K562 (cell line): ENCODE results near the gene RAI2. TPM values are rescaled to one million over a fixed set of nuclear protein-coding genes. Genes with fewer than 3 reads are reported as not detected.

Source experiments
- BCOR ChIP-seq: fragments of 450-650 bp; IDR thresholded peaks from 2 replicates; pipeline ENCODE4 v1.6.1; 2016
- ESRRA ChIP-seq: fragments of 450-650 bp; IDR thresholded peaks from 2 replicates; pipeline ENCODE4 v1.6.1; 2014; ENCODE audit warnings: low read depth, mild to moderate bottlenecking, moderate library complexity, borderline replicate concordance
- FIP1L1 ChIP-seq: fragments of 200-400 bp; formaldehyde crosslinking; IDR thresholded peaks from 2 replicates; pipeline ENCODE4 v1.6.1; 2018; ENCODE audit warnings: mild to moderate bottlenecking, low read depth, low read length; ENCODE audit not compliant: poor library complexity, severe bottlenecking
- FOXA3 ChIP-seq, 2 experiments: fragments of 450-650 bp in 1 of 2; sonication (generic) in 1 of 2; formaldehyde crosslinking; IDR thresholded peaks in 1 of 2; conservative IDR thresholded peaks in 1 of 2; 2 replicates each; pipeline versions ENCODE4 v1.4.0 to v1.8.0; 2020 to 2022; ENCODE audit warnings: mild to moderate bottlenecking in 2 of 2, missing genetic modification reagents in 1 of 2
- FOXP1 ChIP-seq: sonication (generic); formaldehyde crosslinking; IDR thresholded peaks from 2 replicates; pipeline ENCODE4 v1.8.0; 2022; ENCODE audit warnings: mild to moderate bottlenecking, missing genetic modification reagents
- HBP1 ChIP-seq: fragments of 450-650 bp; formaldehyde crosslinking; IDR thresholded peaks from 2 replicates; pipeline ENCODE4 v1.4.0; 2022; ENCODE audit warnings: missing genetic modification characterization
- KDM2B ChIP-seq: fragments of 250-450 bp; sonication (Bioruptor Pico); IDR thresholded peaks from 2 replicates; pipeline ENCODE4 v1.8.0; 2021; ENCODE audit warnings: mild to moderate bottlenecking, moderate library complexity
- MAZ ChIP-seq, 2 experiments: fragments of 450-650 bp in 1 of 2; sonication (generic) in 1 of 2; formaldehyde crosslinking; IDR thresholded peaks in 1 of 2; conservative IDR thresholded peaks in 1 of 2; 2 replicates each; pipeline versions ENCODE4 v1.4.0 to v1.5.0; 2020; ENCODE audit warnings: mild to moderate bottlenecking in 1 of 2, missing genetic modification reagents in 1 of 2
- MCM5 ChIP-seq: fragments of 450-650 bp; IDR thresholded peaks from 2 replicates; pipeline ENCODE4 v1.6.1; 2016; ENCODE audit warnings: low read depth
- NFIC ChIP-seq: fragments of 450-650 bp; IDR thresholded peaks from 2 replicates; pipeline ENCODE4 v1.6.1; 2017; ENCODE audit warnings: mild to moderate bottlenecking, inconsistent platforms
- PHF20 ChIP-seq: fragments of 450-650 bp; IDR thresholded peaks from 2 replicates; pipeline ENCODE4 v1.6.1; 2018; ENCODE audit not compliant: partially characterized antibody
- U2AF1 ChIP-seq: fragments of 200-400 bp; formaldehyde crosslinking; optimal IDR thresholded peaks from 2 replicates; pipeline ENCODE3; 2017; ENCODE audit warnings: mild to moderate bottlenecking, low read depth, low read length, moderate library complexity
- polyA plus RNA-seq, 8 experiments: library from polyadenylated mRNA; depleted of rRNA in 4 of 8; stranded (reverse) in 5 of 8; unstranded in 3 of 8; fragments of >200 nt; fragmentation: Nextera tagmentation in 2 of 8; fragmentation: Illumina TruSeq in 1 of 8; extraction: Ambion mirVana in 2 of 8; extraction: Trizol in 1 of 8; gene quantifications; 2 replicates each; pipeline versions ENCODE4 v1.2.1 to v1.2.3, GENCODE V29; 2011 to 2014; ENCODE audit warnings: inconsistent platforms in 1 of 8, missing spikeins in 1 of 8
- total RNA-seq, 7 experiments: library from RNA; depleted of rRNA in 6 of 7; stranded (reverse); fragments of >200 nt in 6 of 7; fragmentation: Illumina TruSeq in 2 of 7; extraction: Trizol in 2 of 7; gene quantifications; 2 replicates each; pipeline versions ENCODE4 v1.2.1 to v1.2.3, GENCODE V29; 2011 to 2021; ENCODE audit warnings: low replicate concordance in 1 of 7
- TF ChIP-seq, protein P1 (sequence below): fragments of 450-650 bp; formaldehyde crosslinking; IDR thresholded peaks from 2 replicates; pipeline ENCODE4 v1.4.0; 2020; ENCODE audit warnings: mild to moderate bottlenecking, mixed read lengths
- TF ChIP-seq, protein P2 (sequence below): fragments of 250-450 bp; sonication (Bioruptor Pico); IDR thresholded peaks from 2 replicates; pipeline ENCODE4 v1.4.0; 2020
- TF ChIP-seq, protein P3 (sequence below): IDR thresholded peaks from 2 replicates; pipeline ENCODE4 v1.6.1; 2016; ENCODE audit warnings: missing genetic modification characterization, missing compliant biosample characterization

The RAI2 gene
- total and polyA plus RNA-seq, 9 of the 15 experiments (the other 6 are each of a cell fraction or from before 2014, with no cell fraction given): not detected

- TF ChIP-seq FOXA3 (CRISPR knock-in tag; conservative IDR thresholded peaks at IDR 0.05 in 1 of 2, IDR thresholded peaks at IDR 0.05 in 1 of 2) (no peak), MCM5 (no peak), PHF20 (no peak), FOXP1 (CRISPR knock-in tag) (no peak), KDM2B (CRISPR knock-in tag) (no peak), U2AF1 (no peak), MAZ (CRISPR knock-in tag; conservative IDR thresholded peaks at IDR 0.05 in 1 of 2, IDR thresholded peaks at IDR 0.05 in 1 of 2) (no peak), NFIC (no peak), HBP1 (CRISPR knock-in tag) (no peak), ESRRA (no peak), FIP1L1 (no peak), BCOR (no peak)
- TF ChIP-seq, protein P1, sequence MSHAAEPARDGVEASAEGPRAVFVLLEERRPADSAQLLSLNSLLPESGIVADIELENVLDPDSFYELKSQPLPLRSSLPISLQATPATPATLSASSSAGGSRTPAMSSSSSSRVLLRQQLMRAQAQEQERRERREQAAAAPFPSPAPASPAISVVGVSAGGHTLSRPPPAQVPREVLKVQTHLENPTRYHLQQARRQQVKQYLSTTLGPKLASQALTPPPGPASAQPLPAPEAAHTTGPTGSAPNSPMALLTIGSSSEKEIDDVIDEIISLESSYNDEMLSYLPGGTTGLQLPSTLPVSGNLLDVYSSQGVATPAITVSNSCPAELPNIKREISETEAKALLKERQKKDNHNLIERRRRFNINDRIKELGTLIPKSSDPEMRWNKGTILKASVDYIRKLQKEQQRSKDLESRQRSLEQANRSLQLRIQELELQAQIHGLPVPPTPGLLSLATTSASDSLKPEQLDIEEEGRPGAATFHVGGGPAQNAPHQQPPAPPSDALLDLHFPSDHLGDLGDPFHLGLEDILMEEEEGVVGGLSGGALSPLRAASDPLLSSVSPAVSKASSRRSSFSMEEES: no peak
- TF ChIP-seq, protein P2, sequence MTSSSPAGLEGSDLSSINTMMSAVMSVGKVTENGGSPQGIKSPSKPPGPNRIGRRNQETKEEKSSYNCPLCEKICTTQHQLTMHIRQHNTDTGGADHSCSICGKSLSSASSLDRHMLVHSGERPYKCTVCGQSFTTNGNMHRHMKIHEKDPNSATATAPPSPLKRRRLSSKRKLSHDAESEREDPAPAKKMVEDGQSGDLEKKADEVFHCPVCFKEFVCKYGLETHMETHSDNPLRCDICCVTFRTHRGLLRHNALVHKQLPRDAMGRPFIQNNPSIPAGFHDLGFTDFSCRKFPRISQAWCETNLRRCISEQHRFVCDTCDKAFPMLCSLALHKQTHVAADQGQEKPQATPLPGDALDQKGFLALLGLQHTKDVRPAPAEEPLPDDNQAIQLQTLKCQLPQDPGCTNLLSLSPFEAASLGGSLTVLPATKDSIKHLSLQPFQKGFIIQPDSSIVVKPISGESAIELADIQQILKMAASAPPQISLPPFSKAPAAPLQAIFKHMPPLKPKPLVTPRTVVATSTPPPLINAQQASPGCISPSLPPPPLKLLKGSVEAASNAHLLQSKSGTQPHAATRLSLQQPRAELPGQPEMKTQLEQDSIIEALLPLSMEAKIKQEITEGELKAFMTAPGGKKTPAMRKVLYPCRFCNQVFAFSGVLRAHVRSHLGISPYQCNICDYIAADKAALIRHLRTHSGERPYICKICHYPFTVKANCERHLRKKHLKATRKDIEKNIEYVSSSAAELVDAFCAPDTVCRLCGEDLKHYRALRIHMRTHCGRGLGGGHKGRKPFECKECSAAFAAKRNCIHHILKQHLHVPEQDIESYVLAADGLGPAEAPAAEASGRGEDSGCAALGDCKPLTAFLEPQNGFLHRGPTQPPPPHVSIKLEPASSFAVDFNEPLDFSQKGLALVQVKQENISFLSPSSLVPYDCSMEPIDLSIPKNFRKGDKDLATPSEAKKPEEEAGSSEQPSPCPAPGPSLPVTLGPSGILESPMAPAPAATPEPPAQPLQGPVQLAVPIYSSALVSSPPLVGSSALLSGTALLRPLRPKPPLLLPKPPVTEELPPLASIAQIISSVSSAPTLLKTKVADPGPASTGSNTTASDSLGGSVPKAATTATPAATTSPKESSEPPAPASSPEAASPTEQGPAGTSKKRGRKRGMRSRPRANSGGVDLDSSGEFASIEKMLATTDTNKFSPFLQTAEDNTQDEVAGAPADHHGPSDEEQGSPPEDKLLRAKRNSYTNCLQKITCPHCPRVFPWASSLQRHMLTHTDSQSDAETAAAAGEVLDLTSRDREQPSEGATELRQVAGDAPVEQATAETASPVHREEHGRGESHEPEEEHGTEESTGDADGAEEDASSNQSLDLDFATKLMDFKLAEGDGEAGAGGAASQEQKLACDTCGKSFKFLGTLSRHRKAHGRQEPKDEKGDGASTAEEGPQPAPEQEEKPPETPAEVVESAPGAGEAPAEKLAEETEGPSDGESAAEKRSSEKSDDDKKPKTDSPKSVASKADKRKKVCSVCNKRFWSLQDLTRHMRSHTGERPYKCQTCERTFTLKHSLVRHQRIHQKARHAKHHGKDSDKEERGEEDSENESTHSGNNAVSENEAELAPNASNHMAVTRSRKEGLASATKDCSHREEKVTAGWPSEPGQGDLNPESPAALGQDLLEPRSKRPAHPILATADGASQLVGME (CRISPR knock-in tag): no peak
- TF ChIP-seq, protein P3, sequence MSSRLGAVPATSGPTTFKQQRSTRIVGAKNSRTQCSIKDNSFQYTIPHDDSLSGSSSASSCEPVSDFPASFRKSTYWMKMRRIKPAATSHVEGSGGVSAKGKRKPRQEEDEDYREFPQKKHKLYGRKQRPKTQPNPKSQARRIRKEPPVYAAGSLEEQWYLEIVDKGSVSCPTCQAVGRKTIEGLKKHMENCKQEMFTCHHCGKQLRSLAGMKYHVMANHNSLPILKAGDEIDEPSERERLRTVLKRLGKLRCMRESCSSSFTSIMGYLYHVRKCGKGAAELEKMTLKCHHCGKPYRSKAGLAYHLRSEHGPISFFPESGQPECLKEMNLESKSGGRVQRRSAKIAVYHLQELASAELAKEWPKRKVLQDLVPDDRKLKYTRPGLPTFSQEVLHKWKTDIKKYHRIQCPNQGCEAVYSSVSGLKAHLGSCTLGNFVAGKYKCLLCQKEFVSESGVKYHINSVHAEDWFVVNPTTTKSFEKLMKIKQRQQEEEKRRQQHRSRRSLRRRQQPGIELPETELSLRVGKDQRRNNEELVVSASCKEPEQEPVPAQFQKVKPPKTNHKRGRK: no peak
- TF ChIP-seq, all 486 proteins: peak for 0
Observed at GRCh38 chrX:17798921-17799320, 62.2 kb downstream of the RAI2 start (continued).
